NCI-H1436 (cell line): ENCODE results near the gene HNMT.
"Not testable (repeated sequence)": the region's sequence is repeated elsewhere in the genome, so short reads cannot be mapped to it uniquely, and the experiment has no call there.

Experiments
- DNase-seq: peaks from one replicate; lab custom pipeline; 2025; lab: John Stamatoyannopoulos, UW

The HNMT gene

GRCh38 chr2:137946227-137946626, 18.0 kb upstream of the HNMT start:
- no peak for DNase-seq

DNA sequence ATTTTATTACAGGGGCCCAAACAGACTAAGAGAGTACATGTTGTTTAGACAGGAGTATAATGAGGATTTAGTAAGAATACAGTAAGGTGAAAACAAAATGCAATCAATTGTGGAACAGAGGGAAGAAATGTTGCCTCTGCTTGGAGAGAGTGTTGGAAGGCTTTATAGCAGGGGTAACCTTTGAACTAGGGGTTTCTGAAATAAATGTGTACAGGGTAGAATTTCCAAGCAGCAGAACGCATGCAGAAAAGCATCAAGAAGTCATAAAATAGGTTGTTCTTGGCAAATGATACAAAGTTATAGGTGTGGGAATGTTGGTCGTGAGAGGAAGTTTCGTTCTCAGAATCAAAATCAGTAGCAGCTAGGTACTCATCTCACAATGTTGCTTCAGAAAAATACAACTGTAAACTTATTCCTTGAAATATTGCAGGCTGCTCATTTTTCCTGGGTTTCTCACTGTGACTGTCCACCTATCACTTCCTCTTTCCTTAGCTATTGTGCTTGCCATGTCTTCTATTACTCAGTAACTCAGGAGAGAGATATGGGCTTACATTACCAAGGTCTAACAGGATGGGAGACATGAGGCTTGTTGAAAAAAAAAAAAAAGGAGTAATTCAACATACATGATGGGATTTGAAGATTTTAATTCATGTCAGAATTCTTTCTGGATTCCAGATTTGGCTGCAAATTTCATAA, 17.1 kb upstream of the HNMT start:
- no peak for DNase-seq

DNA sequence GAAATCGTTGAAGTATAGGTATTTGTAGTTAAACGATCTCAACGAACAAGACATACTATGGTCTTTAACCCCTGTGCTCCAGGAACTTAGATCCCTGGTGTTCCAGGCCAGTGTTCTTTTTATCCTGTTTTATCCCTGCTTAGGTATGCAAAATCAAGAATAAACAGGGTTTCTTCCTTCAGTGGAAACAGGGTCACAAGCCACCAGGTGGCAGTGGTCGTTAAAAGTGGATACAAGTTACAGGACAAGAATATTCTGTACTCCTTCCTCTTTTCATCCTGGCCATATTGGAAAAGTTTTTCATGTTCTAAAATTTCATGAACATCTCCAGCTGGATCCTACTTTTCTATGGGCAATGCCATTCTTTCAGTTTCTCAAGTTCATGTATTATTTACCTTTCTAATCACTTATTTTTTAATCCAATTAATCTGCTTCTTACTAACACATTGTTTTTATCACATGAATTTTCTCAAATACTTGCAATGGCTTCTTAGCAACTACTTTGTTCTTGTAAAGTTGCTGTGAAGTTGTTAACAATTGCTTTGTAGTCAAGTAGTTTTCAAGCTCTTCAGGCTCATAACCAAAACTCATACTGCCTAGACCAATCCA, 16.4 kb upstream of the HNMT start:
- peak; percentile 25 for DNase-seq

DNA sequence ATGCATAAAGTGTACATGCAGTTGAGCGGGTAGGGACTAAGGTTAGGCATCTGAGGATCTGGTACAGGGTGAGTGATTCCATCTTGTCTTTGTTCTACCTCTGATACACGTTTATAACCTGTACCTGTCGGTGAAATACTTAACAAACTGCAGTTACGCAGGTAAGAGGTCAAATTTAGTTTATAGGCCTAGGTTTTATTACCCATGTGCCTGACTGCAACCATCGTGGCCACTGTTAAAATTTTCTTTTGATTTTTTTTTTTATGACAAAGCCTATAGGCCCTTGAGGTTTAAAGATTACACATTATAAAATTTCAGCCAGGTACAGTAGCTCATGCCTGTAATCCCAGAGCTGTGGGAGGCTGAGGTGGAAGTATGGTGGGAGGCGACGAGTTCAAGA, 15.4 kb upstream of the HNMT start:
- DNase-seq: no peak

DNA sequence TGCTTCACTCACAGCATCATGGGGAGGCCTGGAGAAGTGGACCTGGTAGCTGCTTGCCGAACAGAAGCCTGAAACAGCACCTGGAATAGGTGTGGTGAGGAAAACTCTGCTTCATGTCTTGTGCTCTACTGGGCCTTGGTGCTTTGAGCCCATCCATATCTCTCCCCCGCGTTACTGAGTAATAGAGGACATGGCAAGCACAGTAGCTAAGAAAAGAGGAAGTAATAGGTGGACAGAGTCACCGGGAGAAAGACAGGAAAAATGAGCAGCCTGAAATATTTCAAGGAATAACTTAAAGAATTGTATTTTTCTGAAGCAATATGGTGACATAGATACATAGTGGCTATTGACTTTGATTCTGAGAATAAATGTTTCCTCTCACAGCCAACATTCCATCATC, 14.0 kb upstream of the HNMT start:
- no peak for DNase-seq

- no peak for DNase-seq
Observed at GRCh38 chr2:137951586-137951985, 12.7 kb upstream of the HNMT start.

DNA sequence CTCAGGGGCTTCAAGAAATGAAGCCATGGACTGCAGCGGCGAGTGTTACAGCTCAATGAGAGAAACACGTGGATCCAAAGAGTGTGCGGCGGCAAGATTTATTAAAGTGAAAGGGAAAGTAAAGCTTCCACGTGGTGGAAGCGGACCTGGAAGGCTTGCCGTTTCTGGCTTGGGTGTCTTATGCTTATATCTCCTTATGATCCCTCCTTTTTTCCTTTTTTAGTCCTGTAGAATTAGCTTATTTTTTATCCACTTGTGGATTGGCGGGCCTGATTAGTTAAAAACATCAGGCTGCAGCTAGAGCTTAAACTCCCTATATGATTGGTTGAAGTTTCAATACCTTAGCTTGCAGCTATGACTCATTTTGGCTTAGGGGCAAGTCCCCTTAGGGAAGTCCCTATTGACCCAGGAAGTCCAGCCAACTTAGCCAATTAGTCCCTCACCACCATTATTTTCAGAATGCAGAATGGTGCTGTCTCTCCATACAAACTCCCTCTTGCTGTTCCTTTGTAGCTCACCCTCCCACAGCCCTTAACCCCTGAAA, 11.6 kb upstream of the HNMT start:
- DNase-seq: no peak

DNA sequence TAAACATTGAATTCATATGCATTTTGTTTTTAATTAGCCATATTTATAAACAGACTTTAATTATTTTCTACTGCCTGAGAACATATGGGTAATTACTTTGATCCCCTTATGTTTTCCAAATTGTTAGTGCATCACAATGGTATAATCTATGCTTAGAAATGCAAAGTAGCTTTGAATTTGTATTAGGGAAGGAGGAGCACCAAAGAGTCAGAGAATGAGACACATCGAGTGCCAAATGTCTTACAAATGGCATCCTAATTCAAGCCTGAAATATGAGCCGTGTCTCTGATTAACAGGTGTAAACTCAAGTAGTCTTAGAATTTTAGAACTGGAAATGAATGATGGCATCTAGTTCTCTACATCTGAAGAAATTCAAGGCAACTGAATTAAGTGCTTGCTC, 8.7 kb upstream of the HNMT start:
- DNase-seq: no peak

GRCh38 chr2:137957033-137957432, 7.2 kb upstream of the HNMT start:
- no peak for DNase-seq

GRCh38 chr2:137959166-137959565, 5.1 kb upstream of the HNMT start:
- DNase-seq: no peak

DNA sequence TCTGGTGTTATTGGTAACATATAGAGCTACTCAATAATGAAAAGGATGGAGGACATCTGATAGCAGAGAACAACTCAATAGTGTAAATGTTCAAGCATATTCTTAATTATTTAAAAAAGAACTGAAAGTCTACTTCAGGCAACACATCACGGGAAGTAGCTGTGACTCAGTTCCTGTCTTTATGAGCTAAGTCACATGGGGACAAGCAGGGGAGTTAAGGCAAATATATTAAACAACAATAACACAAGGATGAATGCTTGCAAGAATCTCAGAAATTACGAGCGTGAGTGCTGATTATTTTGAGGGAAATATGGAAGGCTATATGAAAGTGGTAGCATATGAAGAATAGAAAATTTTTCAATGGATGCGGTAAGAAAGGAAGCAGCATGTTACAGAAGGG, 4.0 kb upstream of the HNMT start:
- DNase-seq: no peak

GRCh38 chr2:137961602-137962001, 2.7 kb upstream of the HNMT start:
- DNase-seq: no peak

- no peak for DNase-seq
Observed at GRCh38 chr2:137963535-137964065, 673 bp upstream of the HNMT start.

DNA sequence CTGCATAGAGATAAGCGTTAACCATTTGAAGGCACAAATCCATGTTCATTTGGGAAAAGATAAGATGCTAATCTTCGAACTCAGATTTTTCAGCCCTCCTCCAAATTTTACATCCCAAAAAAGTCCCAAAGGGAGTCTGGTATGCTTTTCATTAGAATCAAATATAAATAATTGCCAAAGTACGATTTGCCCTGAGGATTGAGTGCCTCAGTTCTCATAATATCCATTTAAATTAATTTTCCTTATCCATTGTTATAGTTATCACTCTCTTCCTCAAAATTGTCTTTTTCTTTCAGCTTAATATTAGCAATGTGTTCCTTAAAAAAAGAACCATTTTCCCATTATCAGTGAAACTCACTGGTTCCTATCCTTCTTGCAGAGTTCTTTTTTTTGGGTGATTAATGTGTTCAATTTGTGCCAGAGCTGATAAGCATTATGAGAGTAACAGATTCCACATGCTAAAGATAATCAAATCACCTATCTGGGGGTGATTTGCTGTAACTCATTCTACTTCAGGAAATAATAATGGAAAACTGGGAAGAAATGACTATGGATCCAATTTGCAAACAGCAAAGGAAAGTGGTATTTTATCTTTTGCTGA, 686 bp downstream of the HNMT start:
- DNase-seq: no peak

DNA sequence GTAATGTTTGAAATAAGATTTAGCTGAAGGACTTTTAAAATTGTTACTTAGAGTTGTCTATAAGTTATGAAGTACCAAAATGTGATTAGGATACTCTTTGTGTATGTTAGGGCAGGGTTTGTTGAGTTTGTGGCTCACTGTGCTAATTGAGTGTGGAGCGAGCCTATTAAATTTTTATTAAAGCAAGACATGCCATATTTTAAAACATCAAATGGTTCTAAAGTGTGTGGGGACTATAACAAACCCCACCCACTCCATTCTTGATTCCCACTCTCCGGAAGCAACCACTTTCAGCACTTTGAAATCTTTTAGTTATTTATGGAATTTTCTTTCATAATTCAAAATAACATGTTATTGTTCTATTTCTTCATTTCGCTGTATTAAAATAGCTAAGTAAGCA, 1.8 kb downstream of the HNMT start:
- no peak for DNase-seq

DNA sequence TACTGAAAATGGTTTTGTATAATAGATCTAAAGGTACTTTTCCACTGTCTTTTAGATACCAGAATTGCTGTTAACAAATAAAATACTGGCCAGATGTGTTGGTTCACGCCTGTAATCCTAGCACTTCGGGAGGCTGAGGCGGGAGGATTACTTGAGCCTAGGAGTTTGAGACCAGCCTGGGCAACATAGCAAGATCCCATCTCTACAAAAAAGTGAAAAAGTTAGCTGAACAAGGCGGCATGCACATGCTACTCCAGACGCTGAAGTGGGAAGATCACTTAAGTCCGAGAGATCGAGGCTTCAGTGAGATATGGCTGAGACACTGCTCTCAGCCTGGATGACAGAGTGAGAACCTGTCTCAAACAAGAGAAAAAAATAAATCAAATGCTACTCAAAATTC, 2.8 kb downstream of the HNMT start:
- DNase-seq: no peak

DNA sequence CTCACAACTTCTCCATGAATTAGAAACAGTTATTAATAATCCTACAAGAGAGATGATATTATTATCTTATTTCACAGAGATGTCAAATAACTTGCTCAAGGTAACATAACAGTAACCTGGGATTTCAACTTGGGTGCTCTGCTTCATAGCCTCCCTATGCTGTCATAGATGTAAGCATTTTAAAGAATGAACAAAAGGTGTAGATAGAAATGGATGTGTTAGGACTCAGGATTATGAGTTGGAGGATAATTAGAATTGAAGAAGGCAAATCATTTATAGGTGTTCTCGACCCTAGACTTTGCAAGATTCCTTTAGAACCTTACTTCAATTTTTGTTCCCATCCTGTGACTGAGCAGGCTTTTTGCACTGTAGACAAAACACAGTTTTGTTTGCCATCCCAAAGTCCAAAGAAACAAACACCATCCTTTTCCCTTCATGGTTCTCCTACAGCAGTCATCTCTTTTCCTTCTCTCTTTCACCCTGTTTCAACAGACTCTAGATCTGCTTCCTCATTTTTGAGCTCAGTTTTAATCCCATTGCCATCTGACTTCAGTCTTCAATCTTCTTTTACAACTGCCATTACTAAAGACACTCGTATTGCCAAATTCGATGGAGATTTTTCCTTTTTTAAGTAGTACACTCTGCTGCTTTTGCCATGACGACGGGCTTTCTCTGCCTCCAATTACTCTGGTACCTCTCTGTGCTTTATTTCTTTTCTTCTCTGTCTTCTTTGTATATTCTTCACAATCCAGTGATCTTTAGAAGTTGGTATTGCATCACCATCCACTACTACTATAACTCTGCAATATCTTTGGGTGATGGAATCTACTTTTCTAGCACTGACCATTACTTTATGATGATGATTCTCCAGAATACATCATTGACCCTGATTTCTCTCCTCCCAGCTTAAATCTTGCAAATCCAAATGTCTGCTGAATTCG, 4.5 kb downstream of the HNMT start:
- DNase-seq: no peak

GRCh38 chr2:137969418-137969765, 5.1 kb downstream of the HNMT start:
- DNase-seq: no peak

DNA sequence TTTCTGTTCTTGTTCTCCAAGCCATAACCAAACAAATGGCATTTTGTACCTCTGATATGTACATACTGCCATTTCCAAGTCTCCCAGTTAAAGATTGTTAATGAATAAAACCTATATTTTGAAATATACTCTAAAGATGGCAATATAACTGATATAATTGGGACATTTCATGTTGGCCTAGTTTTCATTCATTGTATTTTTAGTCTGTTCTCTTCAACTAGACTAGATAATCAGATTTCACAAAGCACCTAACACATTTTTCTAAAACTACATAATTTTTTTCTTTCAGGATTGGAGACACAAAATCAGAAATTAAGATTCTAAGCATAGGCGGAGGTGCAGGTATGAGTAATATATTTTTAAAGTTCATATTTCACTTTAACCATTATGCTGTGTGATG, 5.6 kb downstream of the HNMT start:
- DNase-seq: no peak

- DNase-seq: not testable (repeated sequence)
Observed at GRCh38 chr2:137971259-137971658, 7.0 kb downstream of the HNMT start.

DNA sequence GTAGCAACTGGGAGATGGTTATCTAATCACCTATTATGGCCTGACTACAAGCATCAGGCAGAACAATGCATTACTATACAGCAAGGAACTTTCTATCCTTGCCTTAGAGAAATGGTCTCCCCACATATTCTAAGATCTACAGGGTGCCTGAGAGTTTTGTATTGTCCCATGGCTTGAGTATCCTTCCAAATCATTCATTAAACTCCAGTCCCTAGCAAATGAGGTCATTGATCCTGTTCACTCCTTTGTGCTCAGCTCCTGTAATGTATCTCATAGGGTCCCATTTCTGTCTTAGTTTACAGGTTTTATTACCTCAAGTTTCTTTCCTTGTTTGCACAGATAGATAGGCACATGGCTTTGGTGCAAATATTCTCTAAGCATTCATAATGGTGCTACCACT, 9.0 kb downstream of the HNMT start:
- no peak for DNase-seq
